NCI-H774 (cell line): Measurements from ENCODE around the gene FLVCR2.
"Not testable (repeated sequence)": the region's sequence is repeated elsewhere in the genome, so short reads cannot be mapped to it uniquely, and the experiment has no call there.

ENCODE experiments used
- DNase-seq: peaks from one replicate; lab custom pipeline; 2025; lab: John Stamatoyannopoulos, UW

Gene FLVCR2

GRCh38 chr14:75662966-75663365 lies 84.5 kb downstream of the FLVCR2 start:
- DNase-seq: no peak

- no peak for DNase-seq
Measured at GRCh38 chr14:75667099-75667765, 88.8 kb downstream of the FLVCR2 start.

- no peak for DNase-seq
Measured at GRCh38 chr14:75672605-75673192, 94.3 kb downstream of the FLVCR2 start.

GRCh38 chr14:75673345-75674035 lies 95.1 kb downstream of the FLVCR2 start:
- no peak for DNase-seq

- DNase-seq: no peak
Measured at GRCh38 chr14:75675265-75675960, 97.0 kb downstream of the FLVCR2 start.

GRCh38 chr14:75685910-75686309 lies 107.5 kb downstream of the FLVCR2 start:
- DNase-seq: no peak

GRCh38 chr14:75689012-75689411 lies 110.6 kb downstream of the FLVCR2 start:
- no peak for DNase-seq

- no peak for DNase-seq
Measured at GRCh38 chr14:75690010-75690409, 111.6 kb downstream of the FLVCR2 start.

- DNase-seq: not testable (repeated sequence)
Measured at GRCh38 chr14:75695025-75695424, 116.6 kb downstream of the FLVCR2 start.

- DNase-seq: no peak
Measured at GRCh38 chr14:75697386-75697785, 119.0 kb downstream of the FLVCR2 start.
